DMS 273 (cell line): ENCODE results near the gene STX8.
A peak's percentile ranks its signal among the peaks of the same experiment; 100 is the strongest.
"Not testable (repeated sequence)": the region's sequence is repeated elsewhere in the genome, so short reads cannot be mapped to it uniquely, and the experiment has no call there.

ENCODE experiments used
- DNase-seq: peaks from one replicate; lab custom pipeline; 2025; ENCODE audit not compliant: unreplicated experiment; lab: John Stamatoyannopoulos, UW

Gene STX8, protein sequence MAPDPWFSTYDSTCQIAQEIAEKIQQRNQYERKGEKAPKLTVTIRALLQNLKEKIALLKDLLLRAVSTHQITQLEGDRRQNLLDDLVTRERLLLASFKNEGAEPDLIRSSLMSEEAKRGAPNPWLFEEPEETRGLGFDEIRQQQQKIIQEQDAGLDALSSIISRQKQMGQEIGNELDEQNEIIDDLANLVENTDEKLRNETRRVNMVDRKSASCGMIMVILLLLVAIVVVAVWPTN

GRCh38 chr17:9575381-9576101 is at the start of gene STX8:
STX8 (minus strand) TSS chr17:9575820; CDS start chr17:9575808, 12 bp downstream.
- peak; percentile 90 for DNase-seq

DNA sequence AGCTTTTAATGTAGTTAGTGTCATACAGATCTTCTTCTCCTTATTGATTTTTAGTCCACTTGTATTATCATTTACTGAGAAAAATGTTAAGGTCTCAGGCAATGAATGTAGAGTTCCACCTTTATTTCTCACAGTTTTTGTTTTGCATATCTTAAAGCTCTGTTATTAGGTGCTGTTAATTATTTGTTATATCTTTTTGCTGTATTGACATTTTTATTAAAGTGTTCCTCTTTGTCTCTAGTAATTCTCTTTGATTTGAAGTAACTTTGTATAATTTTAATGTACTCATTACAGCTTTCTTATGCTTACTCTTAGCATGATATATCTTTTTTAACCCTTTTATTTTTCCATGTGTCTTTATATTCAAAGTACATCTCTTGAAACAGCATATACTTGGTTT is 47.3 kb upstream of the STX8 start:
- no peak for DNase-seq

- DNase-seq = no peak
Measured at GRCh38 chr17:9615486-9615885, 39.9 kb upstream of the STX8 start.

GRCh38 chr17:9612006-9612405 is 36.4 kb upstream of the STX8 start:
- DNase-seq = no peak

- DNase-seq = no peak
Measured at GRCh38 chr17:9611557-9611956, 35.9 kb upstream of the STX8 start.

- DNase-seq = not testable (repeated sequence)
Measured at GRCh38 chr17:9607058-9607457, 31.4 kb upstream of the STX8 start.

GRCh38 chr17:9606453-9606852 is 30.8 kb upstream of the STX8 start:
- DNase-seq = no peak

DNA sequence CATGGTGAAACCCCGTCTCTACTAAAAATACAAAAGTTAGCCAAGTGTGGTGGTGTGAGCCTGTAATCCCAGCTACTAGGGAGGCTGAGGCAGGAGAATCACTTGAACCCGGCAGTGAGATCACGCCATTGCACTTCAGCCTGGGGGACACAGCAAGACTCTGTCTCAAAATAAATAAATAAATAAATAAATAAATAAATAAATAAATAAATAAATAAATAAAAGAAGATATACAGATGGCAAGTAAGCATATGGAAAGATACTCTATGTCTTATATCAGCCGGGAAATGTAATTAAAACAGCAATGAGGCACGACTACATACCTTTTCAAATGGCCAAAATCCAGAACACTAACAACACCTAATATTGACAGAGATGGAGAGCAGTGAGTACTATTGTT is 29.0 kb upstream of the STX8 start:
- not testable (repeated sequence) for DNase-seq

DNA sequence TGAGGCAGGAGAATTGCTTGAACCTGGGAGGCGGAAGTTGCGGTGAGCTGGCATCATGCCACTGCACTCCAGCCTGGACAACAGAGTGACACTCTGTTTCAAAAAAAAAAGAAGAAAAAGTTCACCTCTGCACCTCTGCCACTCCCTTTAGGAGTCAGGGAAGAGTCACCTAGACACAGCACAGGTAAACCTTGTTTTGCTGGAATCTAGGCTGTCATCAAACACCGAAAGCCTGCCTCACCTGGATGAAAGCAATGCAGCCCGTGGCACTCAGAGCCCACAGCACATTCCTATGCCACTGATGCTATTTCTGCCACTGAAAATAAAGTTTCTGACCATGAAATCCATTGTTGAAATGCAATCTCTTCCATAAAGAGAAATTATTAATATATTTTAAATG is 23.0 kb upstream of the STX8 start:
- no peak for DNase-seq

DNA sequence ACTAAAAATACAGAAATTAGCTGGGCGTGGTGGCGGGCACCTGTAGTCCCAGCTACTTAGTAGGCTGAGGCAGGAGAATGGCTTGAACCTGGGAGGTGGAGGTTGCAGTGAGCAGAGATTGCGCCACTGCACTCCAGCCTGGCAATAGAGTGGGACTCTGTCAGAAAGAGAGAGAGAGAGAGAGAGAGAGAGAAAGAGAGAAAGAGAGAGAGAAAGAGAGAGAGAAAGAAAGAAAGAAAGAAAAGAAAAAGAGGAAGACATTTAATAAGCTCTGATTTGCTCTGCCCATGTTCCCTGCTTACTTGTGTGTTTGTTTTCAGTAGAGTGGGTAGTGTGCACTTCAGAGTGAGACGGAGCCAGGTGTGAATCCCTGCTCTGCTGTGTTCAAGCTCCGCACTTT is 22.0 kb upstream of the STX8 start:
- DNase-seq = not testable (repeated sequence)

DNA sequence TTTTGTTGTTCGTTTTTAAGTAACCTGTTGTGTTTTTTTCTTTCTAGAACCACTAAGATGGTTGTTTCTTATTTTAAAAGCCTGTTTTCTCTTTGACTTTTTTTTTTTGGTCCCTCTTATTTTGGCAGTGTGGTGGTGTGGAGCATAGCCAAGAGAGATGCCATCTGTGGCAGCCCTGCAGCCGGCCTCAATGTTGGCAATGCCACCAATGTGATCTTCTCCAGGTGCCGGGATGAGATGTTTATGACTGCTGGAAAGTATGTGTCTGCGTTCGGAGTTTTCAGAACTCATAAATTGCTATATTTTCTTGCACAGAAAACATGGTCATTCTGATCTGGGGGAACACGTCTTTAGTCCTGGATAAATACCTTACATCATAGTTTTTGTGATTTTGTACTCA is 18.4 kb upstream of the STX8 start:
- DNase-seq = peak; percentile 17

DNA sequence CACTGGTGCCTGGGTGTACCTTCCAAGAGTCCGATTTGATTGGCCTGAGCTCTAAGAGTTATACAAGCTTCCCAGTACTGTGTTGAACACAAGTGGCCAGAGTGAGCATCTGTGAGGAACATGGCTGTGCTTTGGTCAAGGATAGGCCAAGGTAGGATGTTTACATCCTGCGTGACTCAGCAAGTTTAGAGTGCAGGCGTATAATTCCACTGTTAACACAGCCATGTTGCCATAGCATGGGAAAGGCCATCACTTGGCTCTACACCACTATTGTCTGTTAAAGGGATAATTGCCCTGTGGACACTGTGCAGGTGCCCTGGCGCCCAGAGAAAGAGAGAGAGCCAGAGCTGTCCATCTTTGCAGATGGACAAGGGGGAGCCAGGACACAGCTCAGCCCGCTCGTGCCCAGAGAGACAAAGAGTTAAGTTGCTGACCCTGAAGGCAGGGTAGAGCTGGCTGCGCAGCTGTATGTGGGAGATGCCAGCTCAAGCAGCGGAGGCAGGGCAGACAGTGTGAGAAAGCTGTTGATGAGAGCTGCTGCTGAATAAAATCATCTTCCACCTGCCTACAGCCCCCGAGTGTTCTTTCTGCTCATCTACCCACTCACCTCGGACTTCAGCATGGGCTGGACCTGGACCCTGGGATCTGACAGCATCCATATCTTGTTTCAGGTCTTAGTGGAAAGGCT is 12.5 kb upstream of the STX8 start:
- DNase-seq = no peak

- no peak for DNase-seq
Measured at GRCh38 chr17:9577373-9577709, 1.7 kb upstream of the STX8 start.

DNA sequence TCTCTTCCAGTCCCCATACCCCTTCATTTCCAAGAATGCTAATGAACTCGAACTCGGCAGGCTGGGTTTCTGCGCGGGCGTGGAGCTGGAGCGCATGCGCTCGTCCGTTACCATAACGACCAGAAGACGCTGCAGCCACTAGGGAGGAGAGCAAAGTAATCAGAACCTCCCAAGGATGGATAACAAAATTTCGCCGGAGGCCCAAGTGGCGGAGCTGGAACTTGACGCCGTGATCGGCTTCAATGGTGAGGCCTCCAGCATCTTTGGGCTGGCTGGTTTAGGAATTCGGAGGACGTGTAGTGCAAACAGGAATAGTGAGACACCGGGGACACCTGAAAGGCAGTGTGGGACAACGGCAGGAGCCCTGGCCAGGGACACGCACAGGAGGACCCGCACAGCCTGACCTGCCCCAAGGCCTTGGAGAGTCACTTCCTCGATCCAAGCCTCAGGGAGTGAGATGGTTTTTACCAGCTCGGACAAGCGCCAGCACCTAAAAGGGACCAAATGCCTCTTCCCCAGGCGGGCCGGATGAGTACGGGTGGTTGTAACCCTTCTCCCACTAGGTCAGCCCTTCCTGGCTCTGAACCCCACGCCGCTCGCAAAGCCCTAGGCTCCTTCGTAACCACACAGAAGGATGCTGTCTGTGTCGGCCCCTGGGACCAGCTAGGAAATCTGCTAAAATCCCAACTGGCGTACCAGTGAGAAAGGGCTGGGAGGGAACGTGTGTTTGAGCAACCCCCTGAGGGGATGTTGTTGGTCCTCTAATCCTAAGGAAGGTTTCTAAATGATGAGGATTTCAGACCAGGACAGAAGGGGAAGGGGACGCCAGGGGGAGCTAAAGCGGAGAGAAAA is 1.1 kb upstream of the STX8 start, which contains the start of gene CFAP52:
Gene CFAP52 (plus strand): TSS at position 122 of the 852 bp plus-strand sequence. CDS start 54 bp downstream, at position 176.
- DNase-seq = peak; percentile 86

- DNase-seq = no peak
Measured at GRCh38 chr17:9571201-9571600, 4.4 kb downstream of the STX8 start.

GRCh38 chr17:9568957-9569588 is 6.5 kb downstream of the STX8 start:
- no peak for DNase-seq

DNA sequence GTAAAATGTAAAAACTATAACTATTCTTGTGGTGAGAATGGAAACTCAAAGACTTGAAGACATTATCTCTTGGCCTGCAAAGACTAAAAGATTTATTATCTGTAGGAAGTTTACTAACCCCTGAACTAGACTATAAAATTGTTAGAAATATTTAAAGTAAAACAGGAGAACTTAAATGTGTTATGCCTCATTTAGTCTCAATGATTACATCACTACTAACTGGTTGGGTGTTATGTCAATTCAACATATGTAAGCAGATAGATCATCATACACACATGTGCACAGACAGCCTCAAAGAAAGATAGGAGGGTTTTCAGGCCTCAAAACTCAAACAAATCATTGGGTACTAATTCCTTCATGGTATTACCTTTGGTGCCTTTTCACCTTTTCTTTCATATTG is 7.6 kb downstream of the STX8 start:
- no peak for DNase-seq

DNA sequence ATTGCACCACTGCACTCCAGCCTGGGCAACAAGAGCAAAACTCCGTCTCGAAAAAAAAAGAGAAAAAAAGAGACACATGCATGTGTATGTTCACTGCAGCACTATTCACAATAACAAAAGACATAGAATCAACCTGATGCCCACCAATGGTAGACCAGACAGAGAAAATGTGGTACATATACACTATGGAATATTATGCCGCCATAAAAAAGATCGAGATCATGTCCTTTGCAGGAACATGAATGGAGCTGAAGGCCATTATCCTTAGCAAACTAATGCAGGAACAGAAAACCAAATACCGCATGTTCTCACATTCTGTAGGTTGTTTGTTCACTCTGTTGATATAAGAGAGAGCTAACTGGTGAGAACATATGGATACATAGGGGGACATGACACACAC is 8.9 kb downstream of the STX8 start:
- DNase-seq = not testable (repeated sequence)

DNA sequence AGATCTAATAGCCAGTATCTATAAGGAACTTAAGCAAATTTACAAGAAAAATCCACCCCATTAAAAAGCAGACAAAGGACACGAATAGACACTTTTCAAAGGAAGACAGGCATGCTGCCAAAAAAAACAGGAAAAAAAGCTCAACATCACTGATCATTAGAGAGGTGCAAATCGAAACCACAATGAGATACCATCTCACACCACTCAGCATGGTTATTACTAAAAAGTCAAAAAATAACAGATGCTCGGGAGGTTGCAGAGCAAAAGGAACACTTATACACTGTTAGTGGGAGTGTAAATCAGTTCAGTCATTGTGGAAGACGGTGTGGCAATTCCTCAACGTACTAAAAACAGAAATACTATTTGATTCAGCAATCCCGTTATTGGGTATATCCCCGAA is 9.6 kb downstream of the STX8 start:
- peak; percentile 1 for DNase-seq

- no peak for DNase-seq
Measured at GRCh38 chr17:9564104-9564503, 11.5 kb downstream of the STX8 start.

DNA sequence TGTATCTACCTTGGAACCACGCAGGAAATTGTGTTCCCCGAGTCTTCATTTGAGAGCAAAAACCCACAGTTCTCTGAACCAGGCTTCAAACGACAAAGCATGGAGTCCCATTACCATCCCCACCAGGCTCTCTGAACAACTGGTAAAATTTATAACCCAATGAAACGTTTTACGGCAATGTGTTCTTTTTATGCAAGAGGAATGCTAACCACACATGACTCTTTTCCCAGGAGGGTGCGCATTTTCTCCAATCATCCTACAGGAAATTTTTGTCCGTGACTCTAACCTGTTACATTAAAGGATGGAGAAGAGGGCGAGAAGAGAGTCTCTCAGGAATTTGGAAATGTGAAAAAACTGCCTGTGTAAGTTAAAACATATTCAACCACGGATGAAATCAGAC is 17.8 kb downstream of the STX8 start:
- no peak for DNase-seq
